NB4 (cell line): ENCODE measurements around the gene CACNA1B.

Source experiments
- DNase-seq: peaks from one replicate; pipeline ENCODE4 v3.0.0; 2010; ENCODE audit warnings: low read depth
- H3K4me3 ChIP-seq: one replicate; pipeline ENCODE4 v1.5.1; 2011; ENCODE audit warnings: mild to moderate bottlenecking, low read depth, low read length, moderate library complexity
- MAX ChIP-seq: IDR thresholded peaks from 2 replicates; pipeline ENCODE4 v1.6.1; 2011; ENCODE audit warnings: low read depth, low read length
- MYC ChIP-seq: IDR thresholded peaks from 2 replicates; pipeline ENCODE4 v1.6.1; 2011; ENCODE audit warnings: low read depth, low read length
- POLR2A ChIP-seq: IDR thresholded peaks from 2 replicates; pipeline ENCODE4 v1.6.1; 2011; ENCODE audit warnings: mild to moderate bottlenecking; ENCODE audit not compliant: insufficient read length; ENCODE audit errors: extremely low read depth
- TF ChIP-seq, protein P1 (sequence below): IDR thresholded peaks from one replicate; pipeline ENCODE4 v1.5.1; 2012; ENCODE audit warnings: low read depth, low read length

CACNA1B gene

GRCh38 chr9:137949260-137949659, 71.7 kb downstream of the CACNA1B start:
- TF ChIP-seq MAX = no peak
- TF ChIP-seq, protein P1, sequence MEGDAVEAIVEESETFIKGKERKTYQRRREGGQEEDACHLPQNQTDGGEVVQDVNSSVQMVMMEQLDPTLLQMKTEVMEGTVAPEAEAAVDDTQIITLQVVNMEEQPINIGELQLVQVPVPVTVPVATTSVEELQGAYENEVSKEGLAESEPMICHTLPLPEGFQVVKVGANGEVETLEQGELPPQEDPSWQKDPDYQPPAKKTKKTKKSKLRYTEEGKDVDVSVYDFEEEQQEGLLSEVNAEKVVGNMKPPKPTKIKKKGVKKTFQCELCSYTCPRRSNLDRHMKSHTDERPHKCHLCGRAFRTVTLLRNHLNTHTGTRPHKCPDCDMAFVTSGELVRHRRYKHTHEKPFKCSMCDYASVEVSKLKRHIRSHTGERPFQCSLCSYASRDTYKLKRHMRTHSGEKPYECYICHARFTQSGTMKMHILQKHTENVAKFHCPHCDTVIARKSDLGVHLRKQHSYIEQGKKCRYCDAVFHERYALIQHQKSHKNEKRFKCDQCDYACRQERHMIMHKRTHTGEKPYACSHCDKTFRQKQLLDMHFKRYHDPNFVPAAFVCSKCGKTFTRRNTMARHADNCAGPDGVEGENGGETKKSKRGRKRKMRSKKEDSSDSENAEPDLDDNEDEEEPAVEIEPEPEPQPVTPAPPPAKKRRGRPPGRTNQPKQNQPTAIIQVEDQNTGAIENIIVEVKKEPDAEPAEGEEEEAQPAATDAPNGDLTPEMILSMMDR = no peak
- no peak for TF ChIP-seq MYC
- no peak for TF ChIP-seq POLR2A
- H3K4me3 ChIP-seq = no peak overlapping the region

DNA sequence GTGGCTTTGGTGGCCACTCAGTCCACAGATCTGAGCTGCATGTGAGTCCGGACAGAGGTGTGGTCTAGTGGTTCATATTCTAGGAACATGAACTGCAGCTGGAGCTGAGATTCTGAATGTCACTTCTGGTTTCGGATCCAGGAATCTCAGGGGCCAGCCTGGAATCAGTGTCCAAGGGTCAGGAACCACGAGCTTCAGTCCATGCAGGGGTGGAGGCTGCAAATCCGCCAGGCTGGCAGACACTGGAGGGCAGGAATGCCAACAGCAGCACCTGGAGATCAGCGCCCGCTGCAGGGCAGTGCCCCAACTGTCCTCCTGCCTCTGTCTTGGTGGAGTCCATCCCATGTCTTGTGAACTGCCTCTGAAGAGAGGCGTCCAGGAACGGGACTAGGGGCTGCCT, 73.5 kb downstream of the CACNA1B start:
- H3K4me3 ChIP-seq = no peak overlapping the region
- DNase-seq = no peak
- no peak for TF ChIP-seq POLR2A
- TF ChIP-seq MYC = no peak
- no peak for TF ChIP-seq MAX
- TF ChIP-seq, protein P1 = no peak

More at GRCh38 chr9:137949260-137949659, 71.7 kb downstream of the CACNA1B start:
- DNase-seq = no peak

DNA sequence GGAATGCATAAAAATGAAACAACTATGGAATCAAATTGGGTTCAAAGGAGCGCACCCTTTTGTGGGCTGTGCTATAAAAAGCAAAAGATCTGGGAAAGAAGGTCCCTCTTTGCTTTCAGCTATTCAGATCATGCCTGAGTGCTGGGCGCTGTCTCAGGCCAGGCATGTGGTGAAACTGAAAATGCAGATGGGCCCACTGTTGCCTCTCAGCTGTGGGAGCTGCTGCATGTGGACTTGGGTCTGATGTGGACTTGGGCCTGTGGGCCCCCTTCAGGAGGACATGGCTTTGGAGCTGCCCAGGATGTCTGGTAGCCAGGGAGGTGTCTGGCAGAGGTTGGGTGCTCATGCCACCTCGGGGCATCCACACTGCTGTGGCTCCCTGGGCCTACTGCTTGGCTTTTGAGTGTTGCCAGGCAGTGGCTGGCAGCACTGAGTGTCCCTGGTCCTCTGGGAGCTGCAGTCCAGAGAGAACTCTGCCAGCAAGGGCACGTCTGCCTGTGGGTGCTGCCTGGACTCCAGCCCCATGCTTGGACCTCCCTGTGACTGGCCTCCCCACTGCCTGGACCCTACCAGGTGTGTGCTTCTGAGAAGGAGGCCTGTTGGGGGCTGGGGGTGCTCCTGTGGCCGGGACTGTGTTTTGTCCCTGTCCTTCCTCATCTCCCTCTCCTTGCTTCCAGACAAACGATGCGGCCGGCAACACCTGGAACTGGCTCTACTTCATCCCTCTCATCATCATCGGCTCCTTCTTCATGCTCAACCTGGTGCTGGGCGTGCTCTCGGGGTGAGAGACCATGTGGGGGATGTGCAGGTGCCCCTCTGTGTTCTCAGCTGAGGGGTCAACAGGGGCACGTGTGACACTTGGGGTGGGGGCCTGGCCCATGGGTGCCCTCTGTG, 74.3 kb downstream of the CACNA1B start:
- no peak for DNase-seq
- no peak overlapping the region for H3K4me3 ChIP-seq
- TF ChIP-seq, protein P1 = no peak
- no peak for TF ChIP-seq POLR2A

DNA sequence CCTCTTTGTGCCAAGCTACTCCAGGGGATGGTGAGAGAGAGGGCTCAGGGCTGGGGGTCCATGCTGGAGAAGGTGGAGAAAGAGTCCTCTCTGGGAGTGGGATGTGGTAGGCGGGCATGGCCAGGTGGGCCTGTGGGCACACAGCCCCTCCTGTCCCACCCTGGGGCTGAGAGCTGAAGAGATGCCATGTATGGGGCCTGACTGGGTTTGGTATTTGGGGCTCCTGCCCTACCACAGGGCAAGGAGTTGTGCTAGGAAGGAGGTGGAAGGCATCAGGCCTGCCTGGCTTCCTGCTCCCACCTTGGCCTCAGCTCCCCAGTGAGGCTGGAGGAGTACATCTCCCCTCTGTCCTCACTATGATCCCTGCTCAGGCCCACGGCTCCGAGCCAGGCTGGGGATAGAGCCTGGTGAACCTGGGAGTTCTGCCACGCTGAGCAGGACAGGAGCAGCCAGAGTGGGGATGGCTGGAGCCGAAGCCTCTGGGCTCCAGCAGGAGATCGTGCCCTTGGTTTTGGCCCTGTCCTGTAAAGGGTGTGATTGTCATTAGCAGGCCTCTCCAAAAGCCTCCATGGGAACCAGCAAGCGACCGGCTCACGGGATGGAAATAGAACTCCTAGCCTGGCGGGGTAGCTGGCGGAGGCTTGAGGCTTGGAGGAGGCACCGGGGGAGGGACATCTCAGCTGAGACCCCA, 75.5 kb downstream of the CACNA1B start:
- no peak for DNase-seq
- no peak overlapping the region for H3K4me3 ChIP-seq
- no peak for TF ChIP-seq POLR2A
- TF ChIP-seq MAX = no peak
- no peak for TF ChIP-seq MYC
- TF ChIP-seq, protein P1 = no peak

- H3K4me3 ChIP-seq = no peak overlapping the region
- DNase-seq = no peak
- TF ChIP-seq, protein P1 = no peak
- TF ChIP-seq MYC (no peak), POLR2A (no peak), MAX (no peak)
Measured at GRCh38 chr9:137953683-137954438, 76.3 kb downstream of the CACNA1B start.
